Measurements from ENCODE around the gene TET3. TPM values are rescaled to one million over a fixed set of nuclear protein-coding genes. Genes with fewer than 3 reads are reported as not detected.

TET3 gene
- total and polyA plus RNA-seq, 9 of the 15 experiments (the other 6 are each of a cell fraction or from before 2014, with no cell fraction given), result 0.35 to 16.3 (median 5.5) TPM

DNA sequence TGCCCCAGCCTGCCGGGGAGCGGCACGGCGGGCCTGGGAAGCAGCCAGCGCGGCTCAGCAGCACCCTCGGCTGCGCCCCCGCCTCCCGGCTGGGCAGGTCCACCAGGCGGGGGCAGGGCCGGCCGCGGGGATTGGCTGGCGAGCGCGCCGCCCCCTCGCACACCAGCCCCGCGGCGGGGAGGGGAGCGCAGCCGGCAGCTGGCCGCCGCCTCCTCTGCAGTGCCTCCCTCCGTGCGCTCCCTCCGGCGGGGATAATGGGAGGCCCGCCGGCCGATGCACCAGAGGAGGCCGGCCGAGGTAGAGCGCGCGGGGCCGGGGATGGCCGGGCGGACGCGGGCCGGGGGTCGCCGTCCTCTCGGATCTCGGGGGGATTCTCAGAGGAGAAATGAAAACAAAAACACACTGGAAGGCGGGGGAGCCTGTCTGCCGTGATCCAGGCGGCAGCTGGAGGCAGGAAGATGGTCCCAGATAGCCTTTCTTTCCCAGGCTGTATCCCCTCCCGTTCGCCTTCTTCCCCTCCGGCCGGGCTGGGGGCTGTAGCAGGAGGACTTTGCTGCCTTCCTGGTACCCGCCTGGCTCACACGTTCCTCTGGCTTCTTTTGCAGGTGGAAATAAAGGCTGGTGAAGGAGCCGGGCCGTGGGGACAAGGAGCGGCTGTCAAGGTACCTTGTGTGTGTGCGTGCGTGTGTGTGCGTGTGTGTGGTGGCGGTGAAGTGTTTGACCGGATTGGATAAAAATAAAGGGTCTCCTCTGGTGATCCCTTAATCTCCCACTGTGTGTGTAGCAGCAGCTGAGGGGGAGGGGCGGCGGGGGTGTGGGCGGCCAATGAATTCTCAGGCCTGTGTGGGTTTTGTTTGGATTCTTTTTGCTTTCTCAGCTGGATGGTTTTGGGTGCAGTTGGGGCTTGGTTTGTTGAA lies 18.1 kb downstream of the TET3 start (continued):
- TF ChIP-seq, protein P1, sequence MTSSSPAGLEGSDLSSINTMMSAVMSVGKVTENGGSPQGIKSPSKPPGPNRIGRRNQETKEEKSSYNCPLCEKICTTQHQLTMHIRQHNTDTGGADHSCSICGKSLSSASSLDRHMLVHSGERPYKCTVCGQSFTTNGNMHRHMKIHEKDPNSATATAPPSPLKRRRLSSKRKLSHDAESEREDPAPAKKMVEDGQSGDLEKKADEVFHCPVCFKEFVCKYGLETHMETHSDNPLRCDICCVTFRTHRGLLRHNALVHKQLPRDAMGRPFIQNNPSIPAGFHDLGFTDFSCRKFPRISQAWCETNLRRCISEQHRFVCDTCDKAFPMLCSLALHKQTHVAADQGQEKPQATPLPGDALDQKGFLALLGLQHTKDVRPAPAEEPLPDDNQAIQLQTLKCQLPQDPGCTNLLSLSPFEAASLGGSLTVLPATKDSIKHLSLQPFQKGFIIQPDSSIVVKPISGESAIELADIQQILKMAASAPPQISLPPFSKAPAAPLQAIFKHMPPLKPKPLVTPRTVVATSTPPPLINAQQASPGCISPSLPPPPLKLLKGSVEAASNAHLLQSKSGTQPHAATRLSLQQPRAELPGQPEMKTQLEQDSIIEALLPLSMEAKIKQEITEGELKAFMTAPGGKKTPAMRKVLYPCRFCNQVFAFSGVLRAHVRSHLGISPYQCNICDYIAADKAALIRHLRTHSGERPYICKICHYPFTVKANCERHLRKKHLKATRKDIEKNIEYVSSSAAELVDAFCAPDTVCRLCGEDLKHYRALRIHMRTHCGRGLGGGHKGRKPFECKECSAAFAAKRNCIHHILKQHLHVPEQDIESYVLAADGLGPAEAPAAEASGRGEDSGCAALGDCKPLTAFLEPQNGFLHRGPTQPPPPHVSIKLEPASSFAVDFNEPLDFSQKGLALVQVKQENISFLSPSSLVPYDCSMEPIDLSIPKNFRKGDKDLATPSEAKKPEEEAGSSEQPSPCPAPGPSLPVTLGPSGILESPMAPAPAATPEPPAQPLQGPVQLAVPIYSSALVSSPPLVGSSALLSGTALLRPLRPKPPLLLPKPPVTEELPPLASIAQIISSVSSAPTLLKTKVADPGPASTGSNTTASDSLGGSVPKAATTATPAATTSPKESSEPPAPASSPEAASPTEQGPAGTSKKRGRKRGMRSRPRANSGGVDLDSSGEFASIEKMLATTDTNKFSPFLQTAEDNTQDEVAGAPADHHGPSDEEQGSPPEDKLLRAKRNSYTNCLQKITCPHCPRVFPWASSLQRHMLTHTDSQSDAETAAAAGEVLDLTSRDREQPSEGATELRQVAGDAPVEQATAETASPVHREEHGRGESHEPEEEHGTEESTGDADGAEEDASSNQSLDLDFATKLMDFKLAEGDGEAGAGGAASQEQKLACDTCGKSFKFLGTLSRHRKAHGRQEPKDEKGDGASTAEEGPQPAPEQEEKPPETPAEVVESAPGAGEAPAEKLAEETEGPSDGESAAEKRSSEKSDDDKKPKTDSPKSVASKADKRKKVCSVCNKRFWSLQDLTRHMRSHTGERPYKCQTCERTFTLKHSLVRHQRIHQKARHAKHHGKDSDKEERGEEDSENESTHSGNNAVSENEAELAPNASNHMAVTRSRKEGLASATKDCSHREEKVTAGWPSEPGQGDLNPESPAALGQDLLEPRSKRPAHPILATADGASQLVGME (CRISPR knock-in tag; IDR thresholded peaks at IDR 0.05), result peak; percentile 83
- no peak for TF ChIP-seq XRCC5 (IDR thresholded peaks at IDR 0.05; ENCODE audit: low read depth, low read length)
- TF ChIP-seq MAFK (IDR thresholded peaks at IDR 0.05; ENCODE audit: low read length), result no peak
- TF ChIP-seq EWSR1 (IDR thresholded peaks at IDR 0.05; ENCODE audit: borderline replicate concordance, low read depth, partially characterized antibody), result no peak
- TF ChIP-seq, protein P2, sequence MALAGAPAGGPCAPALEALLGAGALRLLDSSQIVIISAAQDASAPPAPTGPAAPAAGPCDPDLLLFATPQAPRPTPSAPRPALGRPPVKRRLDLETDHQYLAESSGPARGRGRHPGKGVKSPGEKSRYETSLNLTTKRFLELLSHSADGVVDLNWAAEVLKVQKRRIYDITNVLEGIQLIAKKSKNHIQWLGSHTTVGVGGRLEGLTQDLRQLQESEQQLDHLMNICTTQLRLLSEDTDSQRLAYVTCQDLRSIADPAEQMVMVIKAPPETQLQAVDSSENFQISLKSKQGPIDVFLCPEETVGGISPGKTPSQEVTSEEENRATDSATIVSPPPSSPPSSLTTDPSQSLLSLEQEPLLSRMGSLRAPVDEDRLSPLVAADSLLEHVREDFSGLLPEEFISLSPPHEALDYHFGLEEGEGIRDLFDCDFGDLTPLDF (CRISPR knock-in tag; IDR thresholded peaks at IDR 0.05), result no peak
- no peak for TF ChIP-seq ARID2 (IDR thresholded peaks at IDR 0.05)
- no peak for TF ChIP-seq NR4A1 (CRISPR knock-in tag; IDR thresholded peaks at IDR 0.05)
- TF ChIP-seq NR4A1 (tag; IDR thresholded peaks at IDR 0.05), result no peak
- TF ChIP-seq SETDB1 (IDR thresholded peaks at IDR 0.05; ENCODE audit: low read length), result no peak
- no peak for TF ChIP-seq ZFX (CRISPR knock-in tag; IDR thresholded peaks at IDR 0.05)
- no peak for TF ChIP-seq RHOXF2B (CRISPR knock-in tag; conservative IDR thresholded peaks at IDR 0.05)
- TF ChIP-seq, protein P3, sequence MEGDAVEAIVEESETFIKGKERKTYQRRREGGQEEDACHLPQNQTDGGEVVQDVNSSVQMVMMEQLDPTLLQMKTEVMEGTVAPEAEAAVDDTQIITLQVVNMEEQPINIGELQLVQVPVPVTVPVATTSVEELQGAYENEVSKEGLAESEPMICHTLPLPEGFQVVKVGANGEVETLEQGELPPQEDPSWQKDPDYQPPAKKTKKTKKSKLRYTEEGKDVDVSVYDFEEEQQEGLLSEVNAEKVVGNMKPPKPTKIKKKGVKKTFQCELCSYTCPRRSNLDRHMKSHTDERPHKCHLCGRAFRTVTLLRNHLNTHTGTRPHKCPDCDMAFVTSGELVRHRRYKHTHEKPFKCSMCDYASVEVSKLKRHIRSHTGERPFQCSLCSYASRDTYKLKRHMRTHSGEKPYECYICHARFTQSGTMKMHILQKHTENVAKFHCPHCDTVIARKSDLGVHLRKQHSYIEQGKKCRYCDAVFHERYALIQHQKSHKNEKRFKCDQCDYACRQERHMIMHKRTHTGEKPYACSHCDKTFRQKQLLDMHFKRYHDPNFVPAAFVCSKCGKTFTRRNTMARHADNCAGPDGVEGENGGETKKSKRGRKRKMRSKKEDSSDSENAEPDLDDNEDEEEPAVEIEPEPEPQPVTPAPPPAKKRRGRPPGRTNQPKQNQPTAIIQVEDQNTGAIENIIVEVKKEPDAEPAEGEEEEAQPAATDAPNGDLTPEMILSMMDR (IDR thresholded peaks at IDR 0.05 in 2 of 3, conservative IDR thresholded peaks at IDR 0.05 in 1 of 3; ENCODE audit: insufficient read depth in 2 of 3, low read depth in 1 of 3, low read length in 3 of 3), result peak in 2 of 3 experiments; percentile 0 to 3; a peak in 1 of 6 replicates
- no peak; the same call in 1 of the 2 replicates for TF ChIP-seq PHB2 (IDR thresholded peaks at IDR 0.05; ENCODE audit: low read depth)
- TF ChIP-seq, protein P4, sequence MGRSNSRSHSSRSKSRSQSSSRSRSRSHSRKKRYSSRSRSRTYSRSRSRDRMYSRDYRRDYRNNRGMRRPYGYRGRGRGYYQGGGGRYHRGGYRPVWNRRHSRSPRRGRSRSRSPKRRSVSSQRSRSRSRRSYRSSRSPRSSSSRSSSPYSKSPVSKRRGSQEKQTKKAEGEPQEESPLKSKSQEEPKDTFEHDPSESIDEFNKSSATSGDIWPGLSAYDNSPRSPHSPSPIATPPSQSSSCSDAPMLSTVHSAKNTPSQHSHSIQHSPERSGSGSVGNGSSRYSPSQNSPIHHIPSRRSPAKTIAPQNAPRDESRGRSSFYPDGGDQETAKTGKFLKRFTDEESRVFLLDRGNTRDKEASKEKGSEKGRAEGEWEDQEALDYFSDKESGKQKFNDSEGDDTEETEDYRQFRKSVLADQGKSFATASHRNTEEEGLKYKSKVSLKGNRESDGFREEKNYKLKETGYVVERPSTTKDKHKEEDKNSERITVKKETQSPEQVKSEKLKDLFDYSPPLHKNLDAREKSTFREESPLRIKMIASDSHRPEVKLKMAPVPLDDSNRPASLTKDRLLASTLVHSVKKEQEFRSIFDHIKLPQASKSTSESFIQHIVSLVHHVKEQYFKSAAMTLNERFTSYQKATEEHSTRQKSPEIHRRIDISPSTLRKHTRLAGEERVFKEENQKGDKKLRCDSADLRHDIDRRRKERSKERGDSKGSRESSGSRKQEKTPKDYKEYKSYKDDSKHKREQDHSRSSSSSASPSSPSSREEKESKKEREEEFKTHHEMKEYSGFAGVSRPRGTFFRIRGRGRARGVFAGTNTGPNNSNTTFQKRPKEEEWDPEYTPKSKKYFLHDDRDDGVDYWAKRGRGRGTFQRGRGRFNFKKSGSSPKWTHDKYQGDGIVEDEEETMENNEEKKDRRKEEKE (IDR thresholded peaks at IDR 0.05; ENCODE audit: borderline replicate concordance in 1 of 2, control insufficient read depth in 1 of 2, low read depth in 2 of 2, low read length in 1 of 2), result no peak

Measured in K562 (cell line).